ENCODE data around the gene DEPP1. TPM values are rescaled to one million over a fixed set of nuclear protein-coding genes. Genes with fewer than 3 reads are reported as not detected.

DEPP1 gene
- total and polyA plus RNA-seq, 10 of the 15 experiments (the other 5 are each of a cell fraction or from before 2014, with no cell fraction given) = 1.7 to 12.1 (median 7.3) TPM

DNA sequence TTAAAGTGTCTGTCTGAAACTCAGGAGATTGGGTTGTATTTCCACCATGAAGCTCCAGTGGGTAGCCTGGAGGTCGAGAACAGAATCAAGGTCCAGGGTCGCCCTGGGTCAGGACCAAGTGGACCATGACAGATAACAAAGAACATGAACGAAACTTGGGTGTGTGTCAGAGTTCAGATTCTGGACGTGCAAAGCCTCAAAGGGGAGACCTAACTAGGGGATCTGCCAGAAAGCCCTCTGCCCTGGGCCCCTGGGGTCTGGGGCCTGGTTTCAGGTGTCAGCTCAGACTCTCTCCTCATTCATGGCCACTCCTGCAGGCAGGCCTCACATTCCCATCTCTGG lies 17.4 kb downstream of the DEPP1 start (continued):
- TF ChIP-seq YY1 (IDR thresholded peaks at IDR 0.05; ENCODE audit: low read depth, low read length) (no peak), ZBED1 (IDR thresholded peaks at IDR 0.05; ENCODE audit: borderline replicate concordance) (no peak), BHLHE40 (IDR thresholded peaks at IDR 0.05; ENCODE audit: borderline replicate concordance in 1 of 2, low read depth in 2 of 2, low read length in 1 of 2) (no peak), EZH2 (IDR thresholded peaks at IDR 0.05; ENCODE audit: borderline replicate concordance, control insufficient read depth, low read depth, low read length) (no peak), MTA3 (IDR thresholded peaks at IDR 0.05; ENCODE audit: borderline replicate concordance, low read length) (0 out of 2 replicates have a peak, but pooled peaks have one; percentile 54), IKZF1 (conservative IDR thresholded peaks at IDR 0.05) (peak; percentile 33)

DNA sequence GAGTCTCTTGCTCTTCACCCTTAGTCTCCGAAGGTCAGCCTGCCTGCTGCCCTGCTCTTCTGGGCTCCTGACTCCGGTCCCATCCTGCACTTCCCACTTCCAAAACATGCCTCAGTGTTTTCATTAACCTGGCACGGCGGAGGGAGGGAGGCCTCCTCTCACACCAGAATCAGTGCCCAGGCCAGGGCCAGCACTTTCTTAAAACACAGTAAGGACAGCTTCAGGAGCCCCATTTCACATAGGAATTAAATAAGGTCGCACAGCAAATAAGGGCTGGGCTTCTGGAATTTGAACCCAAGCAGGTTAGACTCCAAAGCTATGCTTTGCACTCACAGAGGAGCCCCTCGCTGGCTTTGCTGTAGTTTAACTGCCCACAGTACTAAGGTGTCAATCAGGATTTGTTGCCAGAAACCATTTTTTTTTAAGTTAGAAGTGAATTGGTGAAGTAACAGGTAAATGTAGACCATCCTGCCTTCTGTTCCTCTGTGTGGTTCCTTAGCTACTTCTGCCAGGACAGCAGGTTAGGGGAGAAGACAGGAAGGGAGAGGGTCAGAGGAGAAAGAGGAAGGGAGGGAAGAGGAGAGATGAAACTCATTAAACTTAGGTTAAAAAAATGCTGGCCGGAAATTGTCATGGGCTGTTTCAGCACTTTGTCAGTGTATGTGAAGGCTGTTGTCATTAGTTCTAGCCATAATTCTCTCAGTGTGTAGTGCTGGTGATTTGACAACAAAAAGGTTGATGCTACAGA lies 18.0 kb downstream of the DEPP1 start:
- Histone ChIP-seq H2AFZ (ENCODE audit: control insufficient read depth, low read depth, low read length) (peak overlapping the region; percentile 1; the same call in 1 of the 2 replicates), H3K4me3 (peak overlapping the region; percentile 78), H3K27me3 (replicated peaks in 1 of 2; ENCODE audit: control insufficient read depth in 2 of 2, insufficient read depth in 2 of 2, low read length in 1 of 2) (no peaks in the 10 kb centered on the region), H3K27ac (ENCODE audit: control insufficient read depth, insufficient read depth) (peak overlapping the region; percentile 45), H3K4me2 (ENCODE audit: control insufficient read depth, insufficient read depth) (peak overlapping the region; percentile 82), H4K20me1 (ENCODE audit: control insufficient read depth, insufficient read depth) (no peaks in the 10 kb centered on the region), H3K9ac (ENCODE audit: control insufficient read depth, insufficient read depth, low read length) (peak overlapping the region; percentile 47), H3K9me3 (replicated peaks; ENCODE audit: control insufficient read depth, insufficient read depth, low read length) (no peaks in the 10 kb centered on the region), H3K36me3 (ENCODE audit: control insufficient read depth in 2 of 2, insufficient read depth in 2 of 2, low read length in 1 of 2) (no peaks in the 10 kb centered on the region), H3K4me1 (ENCODE audit: control insufficient read depth, insufficient read depth, low read length) (peaks cover 55% of the 10 kb centered on the region), H3K79me2 (ENCODE audit: control insufficient read depth, insufficient read depth, low read length) (peaks cover 43% of the 10 kb centered on the region)
- peak; percentile 59 for FAIRE-seq
- ChIA-PET POLR2A (interaction anchor here (1.0 to 14.0 kb wide), 5 partner anchors 8 to 27 kb away, joined by 3 to 174 read pairs (median 8); partner anchors contain the start of gene DEPP1), SMC1A (ENCODE audit: uncharacterized antibody, unreplicated experiment) (interaction anchor here (2.0 to 9.3 kb wide), 6 partner anchors 13 to 43 kb away, joined by 6 to 147 read pairs (median 9); partner anchors contain the start of gene DEPP1), RAD21 (ENCODE audit: unreplicated experiment) (interaction anchor here (1.5 to 9.2 kb wide), 5 partner anchors 8 to 18 kb away, joined by 4 to 124 read pairs (median 38); partner anchors contain the start of gene DEPP1), CTCF (interaction anchor here (1.3 to 9.1 kb wide), 6 partner anchors 10 to 27 kb away, joined by 4 to 116 read pairs (median 5); partner anchors contain the start of gene DEPP1)
- WGBS (ENCODE audit: insufficient coverage, insufficient replicate concordance, low lambda C conversion rate, missing lambda C conversion rate) = 73% methylated on average over 7 of the region's 7 CpGs
- no peak for DNase-seq (ENCODE audit: low read depth, low spot score)
- BruUV-seq (replicated peaks) = no TSS peak
- peak; percentile 0; the same call in 2 of the 3 replicates for ATAC-seq
- in situ Hi-C loops (cut with MboI) (loop anchor here (10.0 to 25.0 kb wide), 2 partner anchors 1556 to 1798 kb away; partner anchors contain the start of gene HNRNPF), intact Hi-C loops (cut with micrococcal nuclease; ENCODE audit: unreplicated experiment) (loop anchor here (10.0 kb wide), 2 partner anchors 414 to 1816 kb away; partner anchors contain the start of gene ALOX5)
- TF ChIP-seq, protein P1, sequence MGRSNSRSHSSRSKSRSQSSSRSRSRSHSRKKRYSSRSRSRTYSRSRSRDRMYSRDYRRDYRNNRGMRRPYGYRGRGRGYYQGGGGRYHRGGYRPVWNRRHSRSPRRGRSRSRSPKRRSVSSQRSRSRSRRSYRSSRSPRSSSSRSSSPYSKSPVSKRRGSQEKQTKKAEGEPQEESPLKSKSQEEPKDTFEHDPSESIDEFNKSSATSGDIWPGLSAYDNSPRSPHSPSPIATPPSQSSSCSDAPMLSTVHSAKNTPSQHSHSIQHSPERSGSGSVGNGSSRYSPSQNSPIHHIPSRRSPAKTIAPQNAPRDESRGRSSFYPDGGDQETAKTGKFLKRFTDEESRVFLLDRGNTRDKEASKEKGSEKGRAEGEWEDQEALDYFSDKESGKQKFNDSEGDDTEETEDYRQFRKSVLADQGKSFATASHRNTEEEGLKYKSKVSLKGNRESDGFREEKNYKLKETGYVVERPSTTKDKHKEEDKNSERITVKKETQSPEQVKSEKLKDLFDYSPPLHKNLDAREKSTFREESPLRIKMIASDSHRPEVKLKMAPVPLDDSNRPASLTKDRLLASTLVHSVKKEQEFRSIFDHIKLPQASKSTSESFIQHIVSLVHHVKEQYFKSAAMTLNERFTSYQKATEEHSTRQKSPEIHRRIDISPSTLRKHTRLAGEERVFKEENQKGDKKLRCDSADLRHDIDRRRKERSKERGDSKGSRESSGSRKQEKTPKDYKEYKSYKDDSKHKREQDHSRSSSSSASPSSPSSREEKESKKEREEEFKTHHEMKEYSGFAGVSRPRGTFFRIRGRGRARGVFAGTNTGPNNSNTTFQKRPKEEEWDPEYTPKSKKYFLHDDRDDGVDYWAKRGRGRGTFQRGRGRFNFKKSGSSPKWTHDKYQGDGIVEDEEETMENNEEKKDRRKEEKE (IDR thresholded peaks at IDR 0.05) = no peak
- TF ChIP-seq EGR1 (IDR thresholded peaks at IDR 0.05; ENCODE audit: borderline replicate concordance in 1 of 2, low read depth in 2 of 2, low read length in 2 of 2) (no peak), PML (IDR thresholded peaks at IDR 0.05; ENCODE audit: low read length) (no peak), LARP7 (IDR thresholded peaks at IDR 0.05) (no peak), CREM (IDR thresholded peaks at IDR 0.05; ENCODE audit: low read depth) (no peak), RFX5 (IDR thresholded peaks at IDR 0.05; ENCODE audit: low read depth, low read length) (no peak), RAD51 (IDR thresholded peaks at IDR 0.05) (no peak), RBBP5 (conservative IDR thresholded peaks at IDR 0.05) (no peak), RUNX3 (IDR thresholded peaks at IDR 0.05; ENCODE audit: low read length) (no peak), SMARCA5 (IDR thresholded peaks at IDR 0.05) (no peak), MTA2 (IDR thresholded peaks at IDR 0.05; ENCODE audit: low read depth) (peak; percentile 56)
- TF ChIP-seq, protein P2, sequence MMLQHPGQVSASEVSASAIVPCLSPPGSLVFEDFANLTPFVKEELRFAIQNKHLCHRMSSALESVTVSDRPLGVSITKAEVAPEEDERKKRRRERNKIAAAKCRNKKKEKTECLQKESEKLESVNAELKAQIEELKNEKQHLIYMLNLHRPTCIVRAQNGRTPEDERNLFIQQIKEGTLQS (IDR thresholded peaks at IDR 0.05; ENCODE audit: borderline replicate concordance, extremely low read depth, low read depth, low read length) = no peak
- TF ChIP-seq, protein P3, sequence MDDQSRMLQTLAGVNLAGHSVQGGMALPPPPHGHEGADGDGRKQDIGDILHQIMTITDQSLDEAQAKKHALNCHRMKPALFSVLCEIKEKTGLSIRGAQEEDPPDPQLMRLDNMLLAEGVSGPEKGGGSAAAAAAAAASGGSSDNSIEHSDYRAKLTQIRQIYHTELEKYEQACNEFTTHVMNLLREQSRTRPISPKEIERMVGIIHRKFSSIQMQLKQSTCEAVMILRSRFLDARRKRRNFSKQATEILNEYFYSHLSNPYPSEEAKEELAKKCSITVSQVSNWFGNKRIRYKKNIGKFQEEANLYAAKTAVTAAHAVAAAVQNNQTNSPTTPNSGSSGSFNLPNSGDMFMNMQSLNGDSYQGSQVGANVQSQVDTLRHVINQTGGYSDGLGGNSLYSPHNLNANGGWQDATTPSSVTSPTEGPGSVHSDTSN (IDR thresholded peaks at IDR 0.05; ENCODE audit: insufficient replicate concordance, low read depth, low read length) = peak; percentile 42
